ENCODE results near the gene CHID1. TPM values are rescaled to one million over a fixed set of nuclear protein-coding genes. Genes with fewer than 3 reads are reported as not detected.

CHID1 gene
- total and polyA plus RNA-seq, 9 of the 15 experiments (the other 6 are each of a cell fraction or from before 2014, with no cell fraction given) = 15.1 to 108 (median 39.8) TPM

DNA sequence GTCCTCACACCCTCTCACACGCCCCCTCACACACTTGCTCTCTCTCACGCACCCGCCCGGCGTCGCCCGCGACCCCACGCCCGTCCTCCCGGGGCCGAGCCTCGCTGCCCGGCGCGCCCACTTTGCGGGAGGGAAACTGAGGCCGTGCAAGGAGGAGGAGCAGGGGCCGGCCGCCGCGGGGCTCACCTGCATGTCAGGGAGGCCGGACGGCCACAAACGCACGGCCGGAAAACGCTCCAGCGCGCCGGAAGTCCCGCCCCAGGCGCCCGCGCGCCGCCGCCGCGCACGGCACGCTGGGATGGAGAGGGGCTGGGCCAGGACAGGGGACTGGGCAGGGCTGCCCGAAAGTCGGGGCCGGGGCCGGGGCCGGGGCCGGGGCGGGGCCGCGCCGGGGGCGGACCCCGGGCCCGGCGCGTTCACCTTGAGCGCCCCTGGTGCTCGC lies at the start of gene CHID1 (continued):
- TF ChIP-seq GTF2A2 (tag; IDR thresholded peaks at IDR 0.05) = no peak
- peak; percentile 98 for TF ChIP-seq GABPA (tag; conservative IDR thresholded peaks at IDR 0.05; ENCODE audit: low read depth)
- TF ChIP-seq, protein P1, sequence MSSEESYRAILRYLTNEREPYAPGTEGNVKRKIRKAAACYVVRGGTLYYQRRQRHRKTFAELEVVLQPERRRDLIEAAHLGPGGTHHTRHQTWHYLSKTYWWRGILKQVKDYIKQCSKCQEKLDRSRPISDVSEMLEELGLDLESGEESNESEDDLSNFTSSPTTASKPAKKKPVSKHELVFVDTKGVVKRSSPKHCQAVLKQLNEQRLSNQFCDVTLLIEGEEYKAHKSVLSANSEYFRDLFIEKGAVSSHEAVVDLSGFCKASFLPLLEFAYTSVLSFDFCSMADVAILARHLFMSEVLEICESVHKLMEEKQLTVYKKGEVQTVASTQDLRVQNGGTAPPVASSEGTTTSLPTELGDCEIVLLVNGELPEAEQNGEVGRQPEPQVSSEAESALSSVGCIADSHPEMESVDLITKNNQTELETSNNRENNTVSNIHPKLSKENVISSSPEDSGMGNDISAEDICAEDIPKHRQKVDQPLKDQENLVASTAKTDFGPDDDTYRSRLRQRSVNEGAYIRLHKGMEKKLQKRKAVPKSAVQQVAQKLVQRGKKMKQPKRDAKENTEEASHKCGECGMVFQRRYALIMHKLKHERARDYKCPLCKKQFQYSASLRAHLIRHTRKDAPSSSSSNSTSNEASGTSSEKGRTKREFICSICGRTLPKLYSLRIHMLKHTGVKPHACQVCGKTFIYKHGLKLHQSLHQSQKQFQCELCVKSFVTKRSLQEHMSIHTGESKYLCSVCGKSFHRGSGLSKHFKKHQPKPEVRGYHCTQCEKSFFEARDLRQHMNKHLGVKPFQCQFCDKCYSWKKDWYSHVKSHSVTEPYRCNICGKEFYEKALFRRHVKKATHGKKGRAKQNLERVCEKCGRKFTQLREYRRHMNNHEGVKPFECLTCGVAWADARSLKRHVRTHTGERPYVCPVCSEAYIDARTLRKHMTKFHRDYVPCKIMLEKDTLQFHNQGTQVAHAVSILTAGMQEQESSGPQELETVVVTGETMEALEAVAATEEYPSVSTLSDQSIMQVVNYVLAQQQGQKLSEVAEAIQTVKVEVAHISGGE (CRISPR knock-in tag; IDR thresholded peaks at IDR 0.05) = peak in 2 of 3 experiments; percentile 80 to 96; a peak in 5 of 6 replicates
- peak; percentile 89 for TF ChIP-seq HNRNPK (IDR thresholded peaks at IDR 0.05; ENCODE audit: low read depth, low read length, poor library complexity, severe bottlenecking)
- TF ChIP-seq SAFB (IDR thresholded peaks at IDR 0.05; ENCODE audit: borderline replicate concordance, low read depth, low read length) = peak; percentile 11; the same call in 1 of the 2 replicates
- 0 out of 2 replicates have a peak, but pooled peaks have one; percentile 33 for TF ChIP-seq MXI1 (IDR thresholded peaks at IDR 0.05; ENCODE audit: low read depth, low read length)
- TF ChIP-seq RREB1 (CRISPR knock-in tag; IDR thresholded peaks at IDR 0.05) = 0 out of 2 replicates have a peak, but pooled peaks have one; percentile 58
- TF ChIP-seq HCFC1 (IDR thresholded peaks at IDR 0.05; ENCODE audit: low read depth, low read length) = peak; percentile 65
- peak; percentile 90 for TF ChIP-seq PHF20 (IDR thresholded peaks at IDR 0.05; ENCODE audit: partially characterized antibody)
- TF ChIP-seq RBFOX2 (IDR thresholded peaks at IDR 0.05; ENCODE audit: low read depth, low read length) = peak; percentile 32; the same call in 1 of the 2 replicates
- TF ChIP-seq ETV6 (IDR thresholded peaks at IDR 0.05; ENCODE audit: borderline replicate concordance in 1 of 2, low read depth in 2 of 2, low read length in 1 of 2) = no peak
- no peak for TF ChIP-seq ETV6 (CRISPR knock-in tag; IDR thresholded peaks at IDR 0.05; ENCODE audit: borderline replicate concordance)
- no peak for TF ChIP-seq CEBPG (CRISPR knock-in tag; IDR thresholded peaks at IDR 0.05)
- TF ChIP-seq CEBPG (tag; conservative IDR thresholded peaks at IDR 0.05 in 1 of 2, IDR thresholded peaks at IDR 0.05 in 1 of 2) = no peak
- no peak for TF ChIP-seq KDM1A (IDR thresholded peaks at IDR 0.05)
- TF ChIP-seq SIN3B (IDR thresholded peaks at IDR 0.05; ENCODE audit: low read depth) = peak; percentile 85
- TF ChIP-seq SMARCC2 (IDR thresholded peaks at IDR 0.05; ENCODE audit: low read depth) = no peak
- TF ChIP-seq RUNX1 (IDR thresholded peaks at IDR 0.05; ENCODE audit: low read depth) = 0 out of 2 replicates have a peak, but pooled peaks have one; percentile 42
- TF ChIP-seq SUPT5H (IDR thresholded peaks at IDR 0.05) = peak; percentile 75
- no peak for TF ChIP-seq ZNF124 (CRISPR knock-in tag; IDR thresholded peaks at IDR 0.05)
